CD1c-positive myeloid dendritic cell (primary cell): ENCODE data around the gene CTF1.
A peak's percentile ranks its signal among the peaks of the same experiment; 100 is the strongest.
"Not testable (repeated sequence)": the region's sequence is repeated elsewhere in the genome, so short reads cannot be mapped to it uniquely, and the experiment has no call there.

ENCODE experiments used
- DNase-seq: peaks from one replicate; pipeline ENCODE4 v3.0.0-alpha.2; 2016; ENCODE audit errors: extremely low spot score

Gene CTF1

DNA sequence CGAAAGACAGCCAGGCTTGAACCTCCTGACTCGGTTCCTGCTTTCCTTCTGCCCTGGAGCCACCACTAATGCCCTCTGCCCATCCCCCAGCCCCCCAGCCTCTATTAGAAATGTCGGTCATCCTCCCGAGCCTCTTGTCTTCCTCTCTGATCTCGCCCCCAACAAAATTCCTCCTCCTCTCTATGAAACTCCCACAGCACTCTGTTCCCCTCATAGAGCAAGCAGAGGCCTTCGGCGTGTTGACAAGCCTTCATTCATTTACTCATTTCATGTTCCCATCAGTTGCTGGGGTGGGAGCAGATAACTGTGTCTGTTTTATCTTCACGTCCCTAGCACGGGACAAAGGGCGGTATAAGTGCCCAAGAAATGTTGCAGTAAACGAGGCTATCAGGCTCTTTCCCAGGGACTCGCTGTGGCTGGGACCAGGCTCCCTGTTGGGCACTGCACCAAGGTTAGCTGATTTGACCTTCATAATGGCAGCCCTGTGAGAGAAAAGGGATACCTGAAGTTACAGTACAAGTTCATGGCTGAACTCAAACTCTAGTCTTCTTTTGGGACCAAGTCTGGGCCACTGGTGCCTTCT lies 34.7 kb downstream of the CTF1 start:
- no peak for DNase-seq

- peak; percentile 89 for DNase-seq
Measured at GRCh38 chr16:30934827-30935557, 38.6 kb downstream of the CTF1 start.

DNA sequence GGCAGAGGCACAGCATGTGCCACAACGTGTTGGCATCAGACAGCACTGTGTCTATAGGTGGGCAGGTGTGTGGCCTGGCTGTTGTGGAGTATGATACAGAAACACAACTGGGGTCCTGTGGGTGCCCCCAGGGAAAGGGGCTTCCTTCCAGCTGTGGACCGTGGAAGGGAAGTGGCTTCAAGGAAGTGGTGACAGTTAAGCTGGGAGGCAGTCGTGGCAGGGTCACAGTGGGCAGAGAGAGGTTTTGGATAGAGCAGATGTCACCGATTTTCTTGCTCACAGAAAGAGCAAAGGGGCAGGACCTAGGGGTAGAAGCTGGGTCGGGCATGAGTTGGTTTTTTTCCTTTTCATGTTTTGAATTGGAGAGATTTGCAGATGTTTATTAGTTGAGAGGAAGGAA lies 41.3 kb downstream of the CTF1 start:
- no peak for DNase-seq

GRCh38 chr16:30939571-30939970 lies 43.2 kb downstream of the CTF1 start:
- not testable (repeated sequence) for DNase-seq

DNA sequence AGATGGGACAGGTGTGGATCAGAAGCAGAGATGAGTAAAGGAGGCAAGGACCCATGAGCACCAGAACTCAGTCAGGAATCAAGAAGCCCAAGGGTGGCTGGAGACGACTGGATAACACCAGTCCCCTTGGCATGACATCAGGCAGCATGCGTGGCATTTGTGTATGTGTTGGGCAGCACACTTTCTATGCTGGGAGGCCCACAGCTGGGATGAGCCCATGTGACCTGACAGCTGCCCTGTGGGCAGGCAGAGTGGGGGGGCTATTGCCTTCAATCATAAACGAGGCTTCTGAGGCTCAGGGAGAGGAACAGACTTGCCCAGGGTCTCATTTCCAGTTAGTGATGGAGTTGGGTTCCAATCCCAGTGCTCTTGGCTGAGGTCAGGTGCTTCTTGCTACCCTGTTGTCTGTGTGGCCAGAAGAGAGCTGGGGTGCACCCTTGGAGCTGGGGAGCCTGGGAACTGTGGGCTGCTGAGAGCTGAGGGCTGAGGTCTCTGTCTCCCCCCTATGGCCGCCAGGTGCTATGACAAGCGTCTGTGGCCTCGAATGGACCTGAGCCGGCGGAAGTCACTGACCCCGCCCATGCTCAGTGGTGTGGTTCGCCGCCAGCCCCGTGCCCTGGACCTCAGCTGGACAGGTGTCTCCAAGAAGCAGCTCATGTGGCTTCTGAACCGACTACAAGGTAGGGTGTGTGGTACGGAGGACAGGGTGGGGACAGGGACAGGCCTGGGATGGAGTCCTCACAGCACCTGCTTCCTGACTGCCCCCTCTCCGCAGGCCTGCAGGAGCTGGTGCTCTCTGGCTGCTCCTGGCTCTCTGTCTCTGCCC lies 45.4 kb downstream of the CTF1 start:
- DNase-seq, result peak; percentile 84

GRCh38 chr16:30942426-30942806 lies 46.0 kb downstream of the CTF1 start:
- no peak for DNase-seq

DNA sequence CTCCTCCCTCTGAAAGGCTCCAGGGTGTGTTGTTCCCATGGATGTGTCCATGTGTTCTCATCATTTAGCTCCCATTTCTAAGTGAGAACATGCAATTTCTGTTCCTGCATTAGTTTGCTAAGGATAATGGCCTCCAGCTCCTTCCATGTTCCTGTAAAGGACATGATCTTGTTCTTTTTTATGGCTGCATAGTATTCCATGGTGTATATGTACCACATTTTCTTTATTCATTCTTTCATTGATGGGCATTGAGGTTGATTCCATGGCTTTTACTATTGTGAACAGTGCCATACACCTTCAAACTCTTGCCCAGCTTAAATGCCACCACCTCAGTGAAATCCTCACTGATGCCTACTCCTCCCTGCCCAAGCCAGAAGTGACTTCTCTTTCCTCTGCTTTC lies 47.9 kb downstream of the CTF1 start:
- DNase-seq, result no peak

DNA sequence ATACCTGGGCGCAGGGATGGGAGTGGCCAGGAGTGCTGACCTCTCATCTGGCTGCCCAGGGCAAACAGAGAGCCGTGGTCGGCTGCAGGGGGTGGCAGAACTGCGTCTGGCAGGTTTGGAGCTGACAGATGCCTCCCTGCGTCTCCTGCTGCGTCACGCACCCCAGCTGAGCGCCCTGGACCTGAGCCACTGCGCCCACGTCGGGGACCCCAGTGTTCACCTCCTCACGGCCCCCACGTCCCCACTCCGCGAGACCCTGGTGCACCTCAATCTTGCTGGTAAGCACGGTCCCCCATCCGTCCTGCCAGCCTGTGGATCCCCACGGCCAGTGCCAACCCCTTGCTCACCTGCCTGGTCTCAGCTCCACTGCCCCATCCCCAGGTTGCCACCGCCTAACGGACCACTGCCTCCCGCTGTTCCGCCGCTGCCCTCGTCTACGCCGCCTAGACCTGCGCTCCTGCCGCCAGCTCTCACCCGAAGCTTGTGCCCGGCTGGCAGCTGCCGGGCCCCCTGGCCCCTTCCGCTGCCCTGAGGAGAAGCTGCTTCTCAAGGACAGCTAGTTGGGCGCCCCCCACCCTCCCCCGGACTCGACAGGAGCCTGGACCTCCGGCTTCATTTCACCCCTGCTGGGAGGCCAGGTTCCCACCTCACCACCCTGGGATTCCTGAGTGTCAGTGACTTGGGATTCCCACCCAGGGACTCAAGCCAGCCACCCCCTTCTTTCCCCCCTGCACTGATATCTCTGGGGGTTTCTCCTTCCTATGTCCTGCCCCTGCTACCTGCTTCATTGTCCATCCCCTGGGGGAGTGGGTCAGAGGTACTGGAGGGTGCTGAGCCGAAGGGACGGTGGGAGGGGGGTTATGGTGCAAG lies 50.5 kb downstream of the CTF1 start:
- DNase-seq, result no peak

DNA sequence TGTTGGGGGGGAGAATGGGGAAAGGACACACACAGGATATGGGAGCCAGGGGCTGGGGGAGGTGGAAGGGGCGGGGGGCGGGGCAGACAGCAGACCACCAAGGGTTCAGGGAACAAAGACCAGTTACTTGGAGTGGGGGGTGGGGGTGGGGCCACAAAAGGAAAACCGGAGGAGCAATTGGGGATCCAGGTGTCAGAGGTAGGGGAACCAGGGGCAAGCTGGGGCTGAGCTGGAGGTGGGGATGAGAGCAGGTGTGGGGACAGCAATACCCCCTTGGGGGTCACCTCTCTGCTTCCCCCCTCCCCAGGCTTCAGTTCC lies 51.1 kb downstream of the CTF1 start:
- DNase-seq, result no peak

DNA sequence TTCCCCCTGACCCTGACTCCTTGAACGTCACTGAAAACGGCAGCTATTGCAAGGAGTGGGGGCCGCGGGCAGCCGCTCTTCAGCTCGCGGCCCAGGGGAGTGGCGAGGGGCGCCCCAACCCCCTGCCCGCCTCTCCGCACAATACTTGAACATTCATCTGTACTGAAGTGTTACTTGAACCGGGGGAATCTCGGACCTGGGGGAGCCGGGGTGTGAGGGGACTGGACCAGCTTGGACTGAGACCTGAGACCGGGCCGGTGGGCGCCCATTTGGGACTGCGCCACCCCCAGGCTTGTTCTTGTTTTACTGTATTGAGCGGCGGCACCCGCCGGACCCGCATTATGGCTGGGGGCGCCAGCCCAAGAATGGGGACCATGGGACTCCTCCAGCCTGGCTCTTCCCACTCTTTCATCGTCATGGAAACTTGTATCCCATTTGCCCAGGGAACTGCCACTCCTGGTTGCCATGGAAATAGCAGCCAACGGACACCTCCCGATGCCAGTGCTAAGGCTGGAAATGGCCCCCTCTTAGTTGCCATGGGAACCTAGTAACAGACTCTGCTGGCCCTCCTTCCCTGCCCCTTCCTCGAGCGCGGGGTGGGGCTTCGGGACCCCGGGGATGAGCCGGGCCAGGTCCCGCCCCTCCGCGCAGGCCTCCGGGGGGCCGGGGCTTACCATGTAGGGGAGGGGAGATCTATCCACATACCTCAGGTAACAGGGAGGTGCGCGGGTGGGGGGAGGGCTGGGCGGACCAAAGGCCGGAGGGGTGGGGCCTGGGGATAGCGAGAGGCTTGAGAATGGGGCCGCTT lies 51.6 kb downstream of the CTF1 start:
- DNase-seq, result peak; percentile 57

- peak; percentile 86 for DNase-seq
Measured at GRCh38 chr16:30948667-30949649, 52.5 kb downstream of the CTF1 start, which contains the start of gene ORAI3. Gene ORAI3, plus strand, starts transcription at chr16:30949068. Its CDS starts 222 bp downstream, at chr16:30949290.

- DNase-seq, result peak; percentile 64
Measured at GRCh38 chr16:30949650-30950515, 53.5 kb downstream of the CTF1 start.

GRCh38 chr16:30950516-30951065 lies 54.2 kb downstream of the CTF1 start:
- DNase-seq, result no peak

- no peak for DNase-seq
Measured at GRCh38 chr16:30951193-30951592, 54.8 kb downstream of the CTF1 start.

DNA sequence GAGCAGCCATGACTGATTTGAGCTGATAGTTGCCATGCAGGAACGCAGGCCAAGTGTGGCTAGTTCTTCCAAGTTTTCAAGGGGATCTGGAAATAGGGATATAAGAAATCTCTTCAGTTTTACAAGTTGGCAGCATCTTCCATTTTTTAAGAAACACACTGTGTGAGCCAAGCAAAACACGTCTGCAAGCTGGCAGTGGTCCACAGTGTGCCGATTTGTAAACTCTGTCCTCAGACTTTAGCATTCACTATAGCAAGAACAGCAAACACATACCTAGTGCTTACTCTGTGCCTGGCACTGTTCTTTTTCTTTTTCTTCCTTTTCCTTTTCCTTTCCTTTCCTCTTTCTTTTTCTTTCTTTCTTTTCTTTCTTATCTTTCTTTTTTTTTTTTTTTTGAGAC lies 55.3 kb downstream of the CTF1 start:
- no peak for DNase-seq

GRCh38 chr16:30953111-30953510 lies 56.7 kb downstream of the CTF1 start:
- DNase-seq, result no peak
